K562 (cell line): ENCODE measurements around the gene NR6A1. TPM values are rescaled to one million over a fixed set of nuclear protein-coding genes. Genes with fewer than 3 reads are reported as not detected.

Experiments
- ATAC-seq: fragments of 200-7000 bp; cut with Tn5 transposase; 3 replicates; pipeline ENCODE4 v1.9.1; 2020; ENCODE audit warnings: moderate library complexity
- BruUV-seq: library from RNA; stranded (reverse); fragments of 400-500 nt; replicated peaks from 2 replicates; lab custom pipeline; 2021; lab: Mats Ljungman, UMichigan
- CTCF ChIA-PET: fragments of 300-600 bp; formaldehyde crosslinking; extraction: SDS; loops from one replicate; lab custom pipeline; 2021; ENCODE audit warnings: low intra/inter-chr PET ratio; lab: Yijun Ruan, JAX
- POLR2A ChIA-PET: fragments of 300-600, 350-650 bp; sonication (Branson Sonifier 250); formaldehyde crosslinking; extraction: SDS; loops from one replicate; lab custom pipeline; 2021; ENCODE audit warnings: antibody characterized with exemption, inconsistent platforms; lab: Yijun Ruan, JAX
- DNase-seq, 4 experiments: peaks; one replicate each; pipeline versions ENCODE4 v3.0.0 to v3.0.0-alpha.2; 2011 to 2018; ENCODE audit warnings: low spot score in 3 of 4, mixed read lengths in 3 of 4; ENCODE audit errors: extremely low read depth in 1 of 4
- FAIRE-seq: peaks from 2 replicates; lab custom pipeline; 2011; peaks lifted over from hg19 to GRCh38; lab: Jason Lieb, UNC
- H2AFZ ChIP-seq: 2 replicates; pipeline ENCODE4 v1.6.0; 2011; ENCODE audit warnings: low read depth, low read length, control low read depth, inconsistent platforms
- H3K27ac ChIP-seq: fragments of 200-600 bp; 3 replicates; pipeline ENCODE4 v1.8.0; 2011; ENCODE audit warnings: low read depth, mild to moderate bottlenecking, control low read depth, inconsistent platforms, low read length, moderate library complexity, mixed read lengths; ENCODE audit errors: extremely low read depth
- H3K27me3 ChIP-seq, 2 experiments: fragments of 300-600 bp in 1 of 2; 2 replicates in 1 of 2; 3 replicates in 1 of 2; pipeline versions ENCODE4 v1.6.0 to v1.8.0; 2011; ENCODE audit warnings: inconsistent platforms in 2 of 2, low read length in 2 of 2, mild to moderate bottlenecking in 1 of 2, mixed read lengths in 1 of 2, moderate library complexity in 1 of 2; ENCODE audit not compliant: control insufficient read depth in 2 of 2, insufficient read depth in 2 of 2
- H3K36me3 ChIP-seq: fragments of 300-600 bp; 3 replicates; pipeline ENCODE4 v1.8.0; 2011; ENCODE audit warnings: mild to moderate bottlenecking, low read length, inconsistent platforms; ENCODE audit not compliant: control insufficient read depth, insufficient read depth
- H3K4me1 ChIP-seq, 2 experiments: fragments of 200-600 bp in 1 of 2; replicated peaks in 1 of 2; 2 replicates in 1 of 2; 3 replicates in 1 of 2; pipeline versions ENCODE4 v1.5.1 to v1.8.0; 2011; ENCODE audit warnings: inconsistent platforms in 2 of 2, low read length in 2 of 2, mild to moderate bottlenecking in 1 of 2, mixed read lengths in 1 of 2, moderate library complexity in 1 of 2; ENCODE audit not compliant: control insufficient read depth in 2 of 2, insufficient read depth in 2 of 2
- H3K4me2 ChIP-seq: 2 replicates; pipeline ENCODE4 v1.6.1; 2011; ENCODE audit warnings: low read length, control low read depth, inconsistent platforms, mixed read lengths; ENCODE audit not compliant: insufficient read depth
- H3K4me3 ChIP-seq: fragments of 200-600 bp; sonication (generic), shearing (Covaris generic); 2 replicates; pipeline ENCODE4 v1.5.1; 2016; ENCODE audit warnings: control low read depth, inconsistent platforms
- H3K79me2 ChIP-seq: fragments of 200-600 bp; 3 replicates; pipeline ENCODE4 v1.8.0; 2011; ENCODE audit warnings: low read length, inconsistent platforms; ENCODE audit not compliant: control insufficient read depth, insufficient read depth
- H3K9ac ChIP-seq, 2 experiments: 2 replicates each; pipeline versions ENCODE4 v1.6.0 to v1.6.1; 2011; ENCODE audit warnings: low read depth in 2 of 2, low read length in 2 of 2, control low read depth in 1 of 2, inconsistent platforms in 1 of 2, mild to moderate bottlenecking in 1 of 2, mixed read lengths in 1 of 2; ENCODE audit not compliant: insufficient read depth in 1 of 2
- H3K9me1 ChIP-seq: one replicate; pipeline ENCODE4 v1.6.0; 2011; ENCODE audit warnings: inconsistent platforms, mild to moderate bottlenecking, low read length, moderate library complexity; ENCODE audit not compliant: control insufficient read depth, insufficient read depth
- H3K9me3 ChIP-seq: replicated peaks from 2 replicates; pipeline ENCODE4 v1.5.1; 2011; ENCODE audit warnings: low read depth, low read length, inconsistent platforms; ENCODE audit not compliant: control insufficient read depth, insufficient read depth
- H4K20me1 ChIP-seq: replicated peaks from 2 replicates; pipeline ENCODE4 v1.6.1; 2011; ENCODE audit warnings: low read length, inconsistent platforms, mixed read lengths; ENCODE audit not compliant: control insufficient read depth, insufficient read depth
- ATF7 ChIP-seq: fragments of 450-650 bp; IDR thresholded peaks from 2 replicates; pipeline ENCODE4 v1.7.1; 2014; ENCODE audit warnings: mild to moderate bottlenecking, moderate library complexity
- IRF2 ChIP-seq: sonication (generic); formaldehyde crosslinking; IDR thresholded peaks from 2 replicates; pipeline ENCODE4 v1.8.1; 2022; ENCODE audit warnings: mild to moderate bottlenecking, missing genetic modification reagents
- KLF1 ChIP-seq: fragments of 450-650 bp; IDR thresholded peaks from 2 replicates; pipeline ENCODE4 v1.6.1; 2016; ENCODE audit warnings: missing genetic modification characterization, missing compliant biosample characterization
- SMAD1 ChIP-seq: fragments of 150-350 bp; IDR thresholded peaks from 2 replicates; pipeline ENCODE4 v1.6.1; 2014; ENCODE audit warnings: low read length, low read depth; ENCODE audit not compliant: partially characterized antibody
- SP2 ChIP-seq: IDR thresholded peaks from 2 replicates; pipeline ENCODE4 v1.6.1; 2011; ENCODE audit warnings: mild to moderate bottlenecking, low read depth, low read length, moderate library complexity; ENCODE audit not compliant: poor library complexity, severe bottlenecking; ENCODE audit errors: extremely low read depth
- ZSCAN29 ChIP-seq: fragments of 450-650 bp; IDR thresholded peaks from 2 replicates; pipeline ENCODE4 v1.6.1; 2017
- WGBS: fragments of 100-300 bp; shearing (Covaris generic); methylation state at CpG from one replicate; pipeline ENCODE4 v1.1.6; 2016; ENCODE audit warnings: low coverage, mixed read lengths; ENCODE audit not compliant: insufficient coverage; ENCODE audit errors: missing lambda C conversion rate; 5-methylcytosine and 5-hydroxymethylcytosine counted together
- in situ Hi-C: fragments of 300-500 bp; cut with MboI; formaldehyde crosslinking; loops from 4 replicates; pipeline ENCODE4 v1.15.0; 2018; ENCODE audit warnings: inconsistent platforms, mixed read lengths
- intact Hi-C: fragments of 100-400 bp; cut with micrococcal nuclease; formaldehyde crosslinking; loops from 2 replicates; pipeline ENCODE4 v1.14.2; 2022
- polyA plus RNA-seq, 8 experiments: library from polyadenylated mRNA; depleted of rRNA in 4 of 8; stranded (reverse) in 5 of 8; unstranded in 3 of 8; fragments of >200 nt; fragmentation: Nextera tagmentation in 2 of 8; fragmentation: Illumina TruSeq in 1 of 8; extraction: Ambion mirVana in 2 of 8; extraction: Trizol in 1 of 8; gene quantifications; 2 replicates each; pipeline versions ENCODE4 v1.2.1 to v1.2.3, GENCODE V29; 2011 to 2014; ENCODE audit warnings: inconsistent platforms in 1 of 8, missing spikeins in 1 of 8
- total RNA-seq, 7 experiments: library from RNA; depleted of rRNA in 6 of 7; stranded (reverse); fragments of >200 nt in 6 of 7; fragmentation: Illumina TruSeq in 2 of 7; extraction: Trizol in 2 of 7; gene quantifications; 2 replicates each; pipeline versions ENCODE4 v1.2.1 to v1.2.3, GENCODE V29; 2011 to 2021; ENCODE audit warnings: low replicate concordance in 1 of 7
- TF ChIP-seq, protein P1 (sequence below): sonication (generic); formaldehyde crosslinking; IDR thresholded peaks from 2 replicates; pipeline ENCODE4 v1.8.0; 2022; ENCODE audit warnings: mild to moderate bottlenecking, missing genetic modification reagents
- TF ChIP-seq, protein P2 (sequence below): sonication (generic); formaldehyde crosslinking; IDR thresholded peaks from 2 replicates; pipeline ENCODE4 v1.9.0; 2022; ENCODE audit warnings: mild to moderate bottlenecking, missing genetic modification reagents

The NR6A1 gene
- total and polyA plus RNA-seq, 9 of the 15 experiments (the other 6 are each of a cell fraction or from before 2014, with no cell fraction given): 9.7 to 55.4 (median 28.3) TPM

DNA sequence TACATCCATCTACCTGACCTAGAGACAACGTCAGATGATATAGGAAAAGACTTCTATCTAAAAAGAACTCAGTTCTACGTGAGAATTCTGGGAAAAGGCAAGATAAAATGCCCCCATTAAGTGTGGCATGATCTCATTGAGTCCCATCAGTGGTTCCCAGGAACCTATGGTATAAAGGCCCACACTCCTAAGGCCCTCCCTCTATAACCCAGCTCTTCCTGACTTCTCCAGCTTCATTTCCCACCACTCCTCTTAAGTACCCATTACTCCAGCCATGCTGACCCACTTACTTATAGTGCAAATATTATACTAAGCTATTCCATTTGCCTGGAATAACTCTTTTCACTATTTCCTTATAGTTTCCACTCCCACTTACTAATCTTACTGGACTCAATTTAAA is 168.5 kb downstream of the NR6A1 start:
- Histone ChIP-seq H3K4me1 (peaks cover 0 to 3% of the 10 kb centered on the region in 2 experiments; a peak in 1 of 5 replicates), H4K20me1 (no peaks in the 10 kb centered on the region), H3K9me1 (no peaks in the 10 kb centered on the region), H3K9me3 (no peaks in the 10 kb centered on the region), H3K27me3 (no peaks in the 10 kb centered on the region), H3K79me2 (no peaks in the 10 kb centered on the region), H3K4me3 (no peak overlapping the region), H3K9ac (no peak overlapping the region), H2AFZ (no peak overlapping the region), H3K27ac (no peak overlapping the region), H3K36me3 (no peaks in the 10 kb centered on the region), H3K4me2 (no peak overlapping the region)
- ATAC-seq: no peak
- 42% methylated on average over 2 of the region's 2 CpGs for WGBS
- DNase-seq: no peak
- POLR2A ChIA-PET: interaction anchor here (0.7 kb wide), 1 partner anchor 211 kb away, joined by 3 read pairs; no protein-coding TSS in a partner anchor
- FAIRE-seq: no peak
- CTCF ChIA-PET: no interaction called here
- intact Hi-C loops (no loop called here), in situ Hi-C loops (no loop called here)
- BruUV-seq: no TSS peak
- TF ChIP-seq, protein P1, sequence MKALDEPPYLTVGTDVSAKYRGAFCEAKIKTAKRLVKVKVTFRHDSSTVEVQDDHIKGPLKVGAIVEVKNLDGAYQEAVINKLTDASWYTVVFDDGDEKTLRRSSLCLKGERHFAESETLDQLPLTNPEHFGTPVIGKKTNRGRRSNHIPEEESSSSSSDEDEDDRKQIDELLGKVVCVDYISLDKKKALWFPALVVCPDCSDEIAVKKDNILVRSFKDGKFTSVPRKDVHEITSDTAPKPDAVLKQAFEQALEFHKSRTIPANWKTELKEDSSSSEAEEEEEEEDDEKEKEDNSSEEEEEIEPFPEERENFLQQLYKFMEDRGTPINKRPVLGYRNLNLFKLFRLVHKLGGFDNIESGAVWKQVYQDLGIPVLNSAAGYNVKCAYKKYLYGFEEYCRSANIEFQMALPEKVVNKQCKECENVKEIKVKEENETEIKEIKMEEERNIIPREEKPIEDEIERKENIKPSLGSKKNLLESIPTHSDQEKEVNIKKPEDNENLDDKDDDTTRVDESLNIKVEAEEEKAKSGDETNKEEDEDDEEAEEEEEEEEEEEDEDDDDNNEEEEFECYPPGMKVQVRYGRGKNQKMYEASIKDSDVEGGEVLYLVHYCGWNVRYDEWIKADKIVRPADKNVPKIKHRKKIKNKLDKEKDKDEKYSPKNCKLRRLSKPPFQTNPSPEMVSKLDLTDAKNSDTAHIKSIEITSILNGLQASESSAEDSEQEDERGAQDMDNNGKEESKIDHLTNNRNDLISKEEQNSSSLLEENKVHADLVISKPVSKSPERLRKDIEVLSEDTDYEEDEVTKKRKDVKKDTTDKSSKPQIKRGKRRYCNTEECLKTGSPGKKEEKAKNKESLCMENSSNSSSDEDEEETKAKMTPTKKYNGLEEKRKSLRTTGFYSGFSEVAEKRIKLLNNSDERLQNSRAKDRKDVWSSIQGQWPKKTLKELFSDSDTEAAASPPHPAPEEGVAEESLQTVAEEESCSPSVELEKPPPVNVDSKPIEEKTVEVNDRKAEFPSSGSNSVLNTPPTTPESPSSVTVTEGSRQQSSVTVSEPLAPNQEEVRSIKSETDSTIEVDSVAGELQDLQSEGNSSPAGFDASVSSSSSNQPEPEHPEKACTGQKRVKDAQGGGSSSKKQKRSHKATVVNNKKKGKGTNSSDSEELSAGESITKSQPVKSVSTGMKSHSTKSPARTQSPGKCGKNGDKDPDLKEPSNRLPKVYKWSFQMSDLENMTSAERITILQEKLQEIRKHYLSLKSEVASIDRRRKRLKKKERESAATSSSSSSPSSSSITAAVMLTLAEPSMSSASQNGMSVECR (CRISPR knock-in tag): no peak
- TF ChIP-seq ZSCAN29 (no peak), ATF7 (no peak), SP2 (no peak), IRF2 (CRISPR knock-in tag) (no peak), KLF1 (tag) (no peak), SMAD1 (no peak)
- TF ChIP-seq, protein P2, sequence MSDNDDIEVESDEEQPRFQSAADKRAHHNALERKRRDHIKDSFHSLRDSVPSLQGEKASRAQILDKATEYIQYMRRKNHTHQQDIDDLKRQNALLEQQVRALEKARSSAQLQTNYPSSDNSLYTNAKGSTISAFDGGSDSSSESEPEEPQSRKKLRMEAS: no peak
